ENCODE results near the gene RAB7B. TPM values are rescaled to one million over a fixed set of nuclear protein-coding genes. Genes with fewer than 3 reads are reported as not detected.

Gene RAB7B
- total RNA-seq, 1 donor from 2014 or later = 6.0 TPM

- DNase-seq (ENCODE audit: low spot score) = no peak
These were observed 27.7 kb downstream of the RAB7B start for GRCh38 chr1:205975387-205975998.

DNA sequence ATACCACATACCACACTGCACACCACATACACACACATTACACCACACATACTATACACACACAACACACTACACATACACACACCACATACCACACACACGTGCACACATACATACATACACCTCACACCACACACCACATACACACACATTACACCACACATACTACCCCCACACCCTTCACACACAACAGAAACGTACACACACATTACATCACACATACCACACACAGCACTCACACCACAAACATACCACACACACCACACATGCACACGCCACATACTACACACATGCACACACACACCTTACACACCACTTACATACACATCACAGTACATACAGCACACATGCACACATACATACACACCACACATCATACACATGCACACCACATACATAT lies 28.5 kb downstream of the RAB7B start:
- DNase-seq (ENCODE audit: low spot score) = no peak

GRCh38 chr1:205973377-205974232 lies 29.6 kb downstream of the RAB7B start:
- DNase-seq (ENCODE audit: low spot score) = no peak

DNA sequence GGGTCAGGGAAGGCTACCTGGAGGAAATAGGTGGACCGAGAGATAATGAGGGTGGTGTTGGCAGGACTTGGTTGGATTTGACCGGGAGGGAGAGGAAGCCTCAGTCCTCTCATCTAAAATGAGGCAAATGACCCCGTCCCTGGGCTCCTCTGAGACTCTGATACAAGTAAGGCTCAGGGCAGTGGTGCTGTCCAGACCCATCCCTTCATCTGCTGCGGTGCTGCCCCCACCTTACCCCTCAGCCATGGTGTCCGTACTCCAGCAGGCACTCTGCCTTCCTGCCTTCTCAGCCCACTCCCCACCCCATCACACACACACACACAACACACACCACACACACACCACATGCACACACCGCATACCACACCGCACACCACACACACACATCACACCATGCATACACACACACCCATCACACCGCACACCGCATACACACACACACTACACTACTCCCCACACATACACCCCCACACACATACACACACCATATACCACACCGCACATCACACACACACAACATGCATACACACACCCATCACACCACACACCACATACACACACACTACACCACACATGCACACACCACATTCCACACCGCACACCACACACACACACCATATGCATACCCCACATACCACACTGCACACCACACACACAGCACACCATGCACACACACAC lies 30.6 kb downstream of the RAB7B start:
- no peak for DNase-seq (ENCODE audit: low spot score)

DNA sequence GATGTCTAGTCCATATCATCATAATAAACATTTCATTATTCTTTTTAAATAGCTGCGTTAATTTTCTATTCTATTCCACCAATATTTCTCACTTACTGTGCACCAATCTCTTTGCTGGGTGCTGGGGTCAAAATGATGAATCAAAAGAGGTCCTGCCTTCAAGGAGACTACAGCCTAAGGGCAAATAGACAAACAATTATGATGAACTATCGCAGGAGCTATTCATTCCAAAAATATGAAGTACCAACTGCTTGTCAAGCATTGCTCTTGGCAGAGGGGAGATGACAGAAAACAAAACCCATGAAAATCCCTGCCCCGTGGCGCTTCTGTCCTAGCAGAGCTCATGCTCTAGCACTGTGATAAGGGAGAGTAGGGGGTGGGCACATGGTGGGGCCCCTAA lies 31.1 kb downstream of the RAB7B start:
- no peak for DNase-seq (ENCODE audit: low spot score)

GRCh38 chr1:205971082-205971481 lies 32.1 kb downstream of the RAB7B start:
- DNase-seq (ENCODE audit: low spot score) = no peak

- no peak for DNase-seq (ENCODE audit: low spot score)
These were observed 32.7 kb downstream of the RAB7B start for GRCh38 chr1:205970486-205970885.

DNA sequence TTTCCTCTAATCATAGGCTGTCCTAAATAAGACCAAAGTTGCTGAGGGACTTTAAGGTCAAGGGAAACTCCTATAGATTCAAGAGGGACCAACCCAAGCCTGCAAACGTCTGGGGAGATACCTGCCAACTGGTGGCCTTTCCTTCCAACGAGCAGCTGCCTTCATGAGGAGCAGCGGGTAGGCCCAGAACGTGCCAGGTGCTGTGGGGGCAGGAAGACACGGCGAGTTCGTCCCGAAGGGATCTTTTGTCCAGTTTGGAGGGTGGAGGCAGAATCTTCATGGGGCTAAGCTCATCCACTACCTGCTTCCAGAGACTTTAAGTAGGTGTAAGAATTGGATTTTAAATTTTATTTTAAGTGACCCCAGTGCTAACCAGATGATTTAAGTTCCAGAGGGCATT lies 34.0 kb downstream of the RAB7B start:
- no peak for DNase-seq (ENCODE audit: low spot score)

GRCh38 chr1:205967554-205968335 lies 35.5 kb downstream of the RAB7B start:
- DNase-seq (ENCODE audit: low spot score) = no peak

DNA sequence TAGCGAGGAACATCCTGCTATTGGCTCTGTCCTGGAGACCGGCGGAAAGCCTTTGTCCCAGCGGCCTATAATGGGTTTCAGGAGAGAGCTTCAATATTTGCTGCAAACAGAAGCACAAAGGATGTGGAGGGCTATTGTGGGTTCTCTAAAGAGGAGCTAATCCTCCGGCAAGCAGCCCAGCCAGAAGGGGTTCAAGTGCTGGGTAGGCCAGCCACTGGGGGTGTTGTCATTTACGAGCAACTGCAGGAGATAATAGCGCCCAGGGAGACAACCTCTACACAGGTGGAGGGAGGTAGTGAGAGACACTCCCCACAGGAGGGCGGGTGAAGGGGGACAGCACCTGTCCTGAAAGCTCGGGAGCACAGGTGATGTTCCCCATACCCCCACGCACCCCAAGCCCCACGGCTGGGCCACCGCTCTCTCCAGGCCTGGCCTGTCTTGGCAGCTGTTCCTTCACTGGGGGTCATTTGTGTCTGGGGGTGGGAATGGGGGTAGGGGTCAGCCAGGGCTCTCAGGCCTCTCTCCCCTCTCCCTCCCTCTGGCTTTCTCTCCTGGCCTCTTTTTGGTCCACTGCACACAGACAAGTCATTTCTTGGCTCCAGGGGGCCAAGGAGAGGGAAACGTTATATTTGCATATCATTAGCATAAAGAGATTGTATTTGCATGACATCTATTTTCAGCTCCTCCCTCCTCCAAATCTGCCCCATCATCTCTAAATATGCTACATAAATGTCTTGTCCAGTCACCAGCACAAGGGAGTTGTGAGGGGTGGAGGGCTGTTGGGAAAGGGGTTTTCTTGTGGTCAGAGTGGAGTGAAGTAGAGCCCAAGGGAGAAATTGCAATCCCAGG lies 37.9 kb downstream of the RAB7B start:
- no peak for DNase-seq (ENCODE audit: low spot score)

- DNase-seq (ENCODE audit: low spot score) = no peak
These were observed 39.6 kb downstream of the RAB7B start for GRCh38 chr1:205963352-205964155.

GRCh38 chr1:205962821-205963221 lies 40.4 kb downstream of the RAB7B start:
- no peak for DNase-seq (ENCODE audit: low spot score)

GRCh38 chr1:205961991-205962820 lies 41.0 kb downstream of the RAB7B start:
- no peak for DNase-seq (ENCODE audit: low spot score)

GRCh38 chr1:205961405-205961804 lies 41.8 kb downstream of the RAB7B start:
- no peak for DNase-seq (ENCODE audit: low spot score)

- DNase-seq (ENCODE audit: low spot score) = no peak
These were observed 43.4 kb downstream of the RAB7B start for GRCh38 chr1:205959789-205960188.

- DNase-seq (ENCODE audit: low spot score) = no peak
These were observed 47.7 kb downstream of the RAB7B start for GRCh38 chr1:205955499-205955898.

GRCh38 chr1:205954819-205955404 lies 48.3 kb downstream of the RAB7B start:
- no peak for DNase-seq (ENCODE audit: low spot score)

GRCh38 chr1:205951746-205952145 lies 51.4 kb downstream of the RAB7B start:
- DNase-seq (ENCODE audit: low spot score) = no peak
